ENCODE measurements around the gene SERPINH1.

The SERPINH1 gene

GRCh38 chr11:75589933-75590332 lies 27.9 kb downstream of the SERPINH1 start:
- no peak overlapping the region for H3K27ac ChIP-seq (replicated peaks)
- peaks cover 7% of the 10 kb centered on the region for H3K27me3 ChIP-seq (ENCODE audit: insufficient read depth, poor library complexity, severe bottlenecking)
- TF ChIP-seq POLR2AphosphoS5 (IDR thresholded peaks at IDR 0.05; ENCODE audit: low read depth) (no peak), CTCF (IDR thresholded peaks at IDR 0.05; ENCODE audit: insufficient read depth, low read length) (no peak), GABPA (IDR thresholded peaks at IDR 0.05; ENCODE audit: low read depth) (no peak), SPI1 (IDR thresholded peaks at IDR 0.05; ENCODE audit: borderline replicate concordance, low read depth) (no peak)
- TF ChIP-seq, protein P1, sequence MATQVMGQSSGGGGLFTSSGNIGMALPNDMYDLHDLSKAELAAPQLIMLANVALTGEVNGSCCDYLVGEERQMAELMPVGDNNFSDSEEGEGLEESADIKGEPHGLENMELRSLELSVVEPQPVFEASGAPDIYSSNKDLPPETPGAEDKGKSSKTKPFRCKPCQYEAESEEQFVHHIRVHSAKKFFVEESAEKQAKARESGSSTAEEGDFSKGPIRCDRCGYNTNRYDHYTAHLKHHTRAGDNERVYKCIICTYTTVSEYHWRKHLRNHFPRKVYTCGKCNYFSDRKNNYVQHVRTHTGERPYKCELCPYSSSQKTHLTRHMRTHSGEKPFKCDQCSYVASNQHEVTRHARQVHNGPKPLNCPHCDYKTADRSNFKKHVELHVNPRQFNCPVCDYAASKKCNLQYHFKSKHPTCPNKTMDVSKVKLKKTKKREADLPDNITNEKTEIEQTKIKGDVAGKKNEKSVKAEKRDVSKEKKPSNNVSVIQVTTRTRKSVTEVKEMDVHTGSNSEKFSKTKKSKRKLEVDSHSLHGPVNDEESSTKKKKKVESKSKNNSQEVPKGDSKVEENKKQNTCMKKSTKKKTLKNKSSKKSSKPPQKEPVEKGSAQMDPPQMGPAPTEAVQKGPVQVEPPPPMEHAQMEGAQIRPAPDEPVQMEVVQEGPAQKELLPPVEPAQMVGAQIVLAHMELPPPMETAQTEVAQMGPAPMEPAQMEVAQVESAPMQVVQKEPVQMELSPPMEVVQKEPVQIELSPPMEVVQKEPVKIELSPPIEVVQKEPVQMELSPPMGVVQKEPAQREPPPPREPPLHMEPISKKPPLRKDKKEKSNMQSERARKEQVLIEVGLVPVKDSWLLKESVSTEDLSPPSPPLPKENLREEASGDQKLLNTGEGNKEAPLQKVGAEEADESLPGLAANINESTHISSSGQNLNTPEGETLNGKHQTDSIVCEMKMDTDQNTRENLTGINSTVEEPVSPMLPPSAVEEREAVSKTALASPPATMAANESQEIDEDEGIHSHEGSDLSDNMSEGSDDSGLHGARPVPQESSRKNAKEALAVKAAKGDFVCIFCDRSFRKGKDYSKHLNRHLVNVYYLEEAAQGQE (IDR thresholded peaks at IDR 0.05; ENCODE audit: insufficient replicate concordance, low read depth): no peak
- no peak overlapping the region for H3K4me3 ChIP-seq (replicated peaks; ENCODE audit: insufficient read depth, low read length)
- DNase-seq (ENCODE audit: low read depth in 1 of 2, low spot score in 1 of 2): no peak

GRCh38 chr11:75591371-75591770 lies 29.3 kb downstream of the SERPINH1 start:
- Histone ChIP-seq H3K27me3 (ENCODE audit: insufficient read depth, poor library complexity, severe bottlenecking) (peaks cover 7% of the 10 kb centered on the region), H3K4me3 (replicated peaks; ENCODE audit: insufficient read depth, low read length) (no peak overlapping the region), H3K27ac (replicated peaks) (no peak overlapping the region)
- no peak for DNase-seq (ENCODE audit: low read depth in 1 of 2, low spot score in 1 of 2)
- TF ChIP-seq SPI1 (IDR thresholded peaks at IDR 0.05; ENCODE audit: borderline replicate concordance, low read depth) (no peak), GABPA (IDR thresholded peaks at IDR 0.05; ENCODE audit: low read depth) (no peak), CTCF (IDR thresholded peaks at IDR 0.05; ENCODE audit: insufficient read depth, low read length) (no peak), POLR2AphosphoS5 (IDR thresholded peaks at IDR 0.05; ENCODE audit: low read depth) (no peak)
- TF ChIP-seq, protein P1 (IDR thresholded peaks at IDR 0.05; ENCODE audit: insufficient replicate concordance, low read depth): no peak

- no peak for DNase-seq (ENCODE audit: low read depth in 1 of 2, low spot score in 1 of 2)
- Histone ChIP-seq H3K27ac (replicated peaks) (no peak overlapping the region), H3K4me3 (replicated peaks; ENCODE audit: insufficient read depth, low read length) (no peak overlapping the region), H3K27me3 (ENCODE audit: insufficient read depth, poor library complexity, severe bottlenecking) (peaks cover 7% of the 10 kb centered on the region)
- TF ChIP-seq SPI1 (IDR thresholded peaks at IDR 0.05; ENCODE audit: borderline replicate concordance, low read depth) (no peak), GABPA (IDR thresholded peaks at IDR 0.05; ENCODE audit: low read depth) (no peak), POLR2AphosphoS5 (IDR thresholded peaks at IDR 0.05; ENCODE audit: low read depth) (no peak), CTCF (IDR thresholded peaks at IDR 0.05; ENCODE audit: insufficient read depth, low read length) (no peak)
- TF ChIP-seq, protein P1 (IDR thresholded peaks at IDR 0.05; ENCODE audit: insufficient replicate concordance, low read depth): no peak
Observed at GRCh38 chr11:75591966-75592365, 29.9 kb downstream of the SERPINH1 start.

All from HL-60 (cell line).